Measurements from ENCODE around the gene ADCY9.

GRCh38 chr16:4105848-4106247, 10.4 kb downstream of the ADCY9 start:
- TF ChIP-seq CTCF (IDR thresholded peaks at IDR 0.05) (no peak), POLR2A (IDR thresholded peaks at IDR 0.05) (no peak)

Data from esophagus squamous epithelium (tissue), 4 donors.